ENCODE results near the gene PTH1R. TPM values are rescaled to one million over a fixed set of nuclear protein-coding genes. Genes with fewer than 3 reads are reported as not detected.

PTH1R gene
- polyA plus RNA-seq, 4 donors = 0.67 to 45.8 (median 3.5) TPM

DNA sequence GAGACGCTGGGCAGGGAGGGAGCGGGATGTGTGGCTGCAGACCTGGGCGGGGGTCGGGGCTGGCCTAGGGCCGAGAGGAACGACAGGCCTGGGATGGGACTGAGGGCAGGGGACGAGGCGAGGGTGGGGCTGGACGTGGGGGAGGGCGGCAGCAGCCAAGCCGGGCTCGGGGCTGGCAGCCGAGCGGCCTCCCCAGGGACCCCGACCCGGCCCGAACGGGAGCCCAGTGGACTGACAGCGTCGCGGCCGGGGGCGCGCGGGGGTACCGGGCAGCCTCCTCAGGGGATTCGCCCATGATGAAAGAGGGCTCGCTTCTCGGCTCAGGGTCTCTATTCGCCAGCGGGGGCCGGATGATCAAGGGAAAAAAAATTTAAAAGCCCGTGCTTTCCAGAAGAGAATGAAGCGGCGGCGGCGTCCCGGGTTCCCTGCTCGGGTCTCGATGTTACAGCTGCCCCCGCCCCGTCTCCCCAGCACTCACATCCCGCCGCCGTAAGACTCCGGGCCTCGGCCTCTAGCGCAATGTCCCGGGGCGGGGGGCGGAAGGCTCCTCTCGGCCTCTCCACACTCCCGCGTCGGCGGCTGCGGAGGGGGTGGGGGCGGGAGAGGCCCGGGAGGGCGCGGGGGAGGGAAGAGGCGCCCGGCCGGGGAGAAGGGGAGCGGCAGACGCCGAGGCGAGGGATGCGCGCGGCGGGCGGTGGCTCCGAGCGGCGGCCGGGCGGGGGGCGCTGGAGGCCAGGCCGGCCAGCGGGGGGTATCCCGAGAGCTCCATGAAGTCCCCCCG is 4.3 kb downstream of the PTH1R start:
- Histone ChIP-seq H3K36me3 (ENCODE audit: control insufficient read depth in 3 of 3, insufficient read depth in 2 of 3, low read depth in 1 of 3, low read length in 3 of 3) (peaks cover 0 to 7% (median 0%) of the 10 kb centered on the region in 3 donors), H3K27ac (ENCODE audit: low read depth in 1 of 3, low read length in 2 of 3) (peak overlapping the region in 2 of 3 donors; percentile 15 to 57), H3K4me1 (ENCODE audit: control insufficient read depth in 3 of 3, insufficient read depth in 2 of 3, low read depth in 1 of 3, low read length in 2 of 3) (peaks cover 0 to 41% (median 0%) of the 10 kb centered on the region in 3 donors), H3K27me3 (ENCODE audit: control insufficient read depth in 3 of 3, insufficient read depth in 3 of 3, low read length in 3 of 3) (peaks cover 3 to 44% (median 10%) of the 10 kb centered on the region in 3 donors), H3K4me3 (ENCODE audit: low read depth in 1 of 3, low read length in 3 of 3) (peak overlapping the region in 2 of 3 donors; percentile 34 to 50), H3K9me3 (ENCODE audit: control insufficient read depth in 2 of 2, insufficient read depth in 1 of 2, low read depth in 1 of 2, low read length in 1 of 2) (no peaks in the 10 kb centered on the region)
- FAIRE-seq (no peak), DNase-seq (peak in 1 of 2 donors; percentile 55)
- WGBS, 3 donors = 2 to 7% (median 4%) methylated on average over 30 to 83 of the region's 83 CpGs

DNA sequence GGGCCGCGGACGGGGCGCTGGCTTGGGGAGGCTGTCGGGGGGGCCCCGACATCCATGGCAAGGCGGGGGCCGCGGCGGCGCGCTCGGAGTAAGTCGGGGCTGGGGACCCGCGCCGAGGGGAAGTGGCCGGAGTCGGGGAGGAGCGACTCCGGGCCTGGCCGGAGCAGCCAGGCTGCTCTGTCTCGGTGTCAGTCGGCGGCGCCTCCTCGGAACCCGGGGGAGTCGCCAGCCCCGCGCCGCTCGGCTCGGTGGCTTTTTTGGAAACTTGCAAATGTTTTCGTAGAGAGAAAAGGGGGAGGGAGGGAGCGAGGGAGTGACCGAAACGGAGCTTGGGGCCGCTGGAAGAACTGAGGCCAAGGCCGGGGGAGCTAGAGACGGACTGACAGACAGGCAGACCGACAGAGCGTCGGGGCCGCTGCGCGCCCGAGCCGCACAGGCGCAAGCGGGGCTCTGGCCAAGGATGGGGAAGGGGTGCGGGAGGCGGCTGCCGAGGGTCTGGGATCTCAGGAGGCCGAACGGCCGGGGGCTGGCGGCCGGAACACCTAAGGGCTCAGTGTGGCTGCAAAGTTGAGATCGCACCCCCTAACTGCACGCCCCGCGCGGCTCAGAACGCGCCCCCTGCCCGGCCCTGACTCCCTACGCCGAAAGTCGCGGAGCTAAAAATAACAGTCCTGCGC is 5.0 kb downstream of the PTH1R start:
- DNase-seq = peak in 1 of 2 donors; percentile 57
- Histone ChIP-seq H3K4me3 (ENCODE audit: low read depth in 1 of 3, low read length in 3 of 3) (peak overlapping the region; percentile 31 to 50 (median 34)), H3K4me1 (ENCODE audit: control insufficient read depth in 3 of 3, insufficient read depth in 2 of 3, low read depth in 1 of 3, low read length in 2 of 3) (peaks cover 0 to 34% (median 0%) of the 10 kb centered on the region in 3 donors), H3K9me3 (ENCODE audit: control insufficient read depth in 2 of 2, insufficient read depth in 1 of 2, low read depth in 1 of 2, low read length in 1 of 2) (no peaks in the 10 kb centered on the region), H3K36me3 (ENCODE audit: control insufficient read depth in 3 of 3, insufficient read depth in 2 of 3, low read depth in 1 of 3, low read length in 3 of 3) (peaks cover 0 to 7% (median 0%) of the 10 kb centered on the region in 3 donors), H3K27me3 (ENCODE audit: control insufficient read depth in 3 of 3, insufficient read depth in 3 of 3, low read length in 3 of 3) (peaks cover 3 to 44% (median 10%) of the 10 kb centered on the region in 3 donors), H3K27ac (ENCODE audit: low read depth in 1 of 3, low read length in 2 of 3) (peak overlapping the region in 2 of 3 donors; percentile 15 to 67)
- WGBS, 3 donors = 0 to 2% (median 1%) methylated on average over 48 to 72 of the region's 72 CpGs
- no peak for FAIRE-seq

- Histone ChIP-seq H3K36me3 (ENCODE audit: control insufficient read depth in 3 of 3, insufficient read depth in 2 of 3, low read depth in 1 of 3, low read length in 3 of 3) (peaks cover 0 to 7% (median 0%) of the 10 kb centered on the region in 3 donors), H3K4me1 (ENCODE audit: control insufficient read depth in 3 of 3, insufficient read depth in 2 of 3, low read depth in 1 of 3, low read length in 2 of 3) (peaks cover 0 to 27% (median 0%) of the 10 kb centered on the region in 3 donors), H3K27me3 (ENCODE audit: control insufficient read depth in 3 of 3, insufficient read depth in 3 of 3, low read length in 3 of 3) (peaks cover 3 to 44% (median 10%) of the 10 kb centered on the region in 3 donors), H3K27ac (ENCODE audit: low read depth in 1 of 3, low read length in 2 of 3) (peak overlapping the region in 1 of 3 donors; percentile 67), H3K4me3 (ENCODE audit: low read depth in 1 of 3, low read length in 3 of 3) (peak overlapping the region in 2 of 3 donors; percentile 34 to 50), H3K9me3 (ENCODE audit: control insufficient read depth in 2 of 2, insufficient read depth in 1 of 2, low read depth in 1 of 2, low read length in 1 of 2) (no peaks in the 10 kb centered on the region)
- peak in 1 of 2 donors; percentile 67 for DNase-seq
- no peak for FAIRE-seq
- WGBS, 3 donors = 2 to 9% (median 3%) methylated on average over 18 to 77 of the region's 78 CpGs
Observed at GRCh38 chr3:46883054-46883829, 5.7 kb downstream of the PTH1R start.

- Histone ChIP-seq H3K4me1 (ENCODE audit: control insufficient read depth in 3 of 3, insufficient read depth in 2 of 3, low read depth in 1 of 3, low read length in 2 of 3) (peaks cover 0 to 21% (median 0%) of the 10 kb centered on the region in 3 donors), H3K9me3 (ENCODE audit: control insufficient read depth in 2 of 2, insufficient read depth in 1 of 2, low read depth in 1 of 2, low read length in 1 of 2) (no peaks in the 10 kb centered on the region), H3K27ac (ENCODE audit: low read depth in 1 of 3, low read length in 2 of 3) (no peak overlapping the region), H3K4me3 (ENCODE audit: low read depth in 1 of 3, low read length in 3 of 3) (peak overlapping the region in 2 of 3 donors; percentile 27 to 34), H3K36me3 (ENCODE audit: control insufficient read depth in 3 of 3, insufficient read depth in 2 of 3, low read depth in 1 of 3, low read length in 3 of 3) (peaks cover 0 to 7% (median 0%) of the 10 kb centered on the region in 3 donors), H3K27me3 (ENCODE audit: control insufficient read depth in 3 of 3, insufficient read depth in 3 of 3, low read length in 3 of 3) (peaks cover 3 to 44% (median 10%) of the 10 kb centered on the region in 3 donors)
- 38 to 61% (median 55%) methylated on average over 4 of the region's 4 CpGs for WGBS, 3 donors
- FAIRE-seq (no peak), DNase-seq (no peak)
Observed at GRCh38 chr3:46883830-46884185, 6.3 kb downstream of the PTH1R start.

DNA sequence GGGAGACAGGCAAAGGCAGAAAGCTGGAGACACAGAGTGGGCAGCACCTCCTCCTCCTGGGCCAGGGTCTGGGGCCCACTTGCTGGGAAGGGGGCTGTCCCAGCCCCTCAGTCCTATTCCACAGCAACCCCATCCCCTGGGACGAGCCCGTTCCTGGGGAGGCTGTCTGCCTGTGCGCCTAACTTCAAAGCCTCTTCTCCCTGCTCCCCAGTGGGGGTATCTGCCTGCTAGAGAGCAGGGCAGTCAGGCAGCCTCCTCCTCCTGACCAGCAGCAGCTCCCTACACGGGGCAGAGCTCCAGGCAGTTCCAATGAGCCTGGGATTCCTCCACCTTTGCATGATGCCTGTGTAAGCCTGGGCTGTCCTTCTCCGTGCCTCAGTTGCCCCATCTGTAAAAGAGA is 6.9 kb downstream of the PTH1R start:
- no peak overlapping the region for H3K27ac ChIP-seq (ENCODE audit: low read depth in 1 of 3, low read length in 2 of 3)
- DNase-seq (no peak), FAIRE-seq (no peak)
- no peak overlapping the region for H3K4me3 ChIP-seq (ENCODE audit: low read depth in 1 of 3, low read length in 3 of 3)
- H3K9me3 ChIP-seq (ENCODE audit: control insufficient read depth in 2 of 2, insufficient read depth in 1 of 2, low read depth in 1 of 2, low read length in 1 of 2) = no peaks in the 10 kb centered on the region
- WGBS, 3 donors = 55 to 64% (median 55%) methylated on average over 5 of the region's 5 CpGs
- peaks cover 3 to 50% (median 10%) of the 10 kb centered on the region in 3 donors for H3K27me3 ChIP-seq (ENCODE audit: control insufficient read depth in 3 of 3, insufficient read depth in 3 of 3, low read length in 3 of 3)
- H3K36me3 ChIP-seq (ENCODE audit: control insufficient read depth in 3 of 3, insufficient read depth in 2 of 3, low read depth in 1 of 3, low read length in 3 of 3) = peaks cover 0 to 7% (median 0%) of the 10 kb centered on the region in 3 donors
- H3K4me1 ChIP-seq (ENCODE audit: control insufficient read depth in 3 of 3, insufficient read depth in 2 of 3, low read depth in 1 of 3, low read length in 2 of 3) = peaks cover 0 to 15% (median 0%) of the 10 kb centered on the region in 3 donors

DNA sequence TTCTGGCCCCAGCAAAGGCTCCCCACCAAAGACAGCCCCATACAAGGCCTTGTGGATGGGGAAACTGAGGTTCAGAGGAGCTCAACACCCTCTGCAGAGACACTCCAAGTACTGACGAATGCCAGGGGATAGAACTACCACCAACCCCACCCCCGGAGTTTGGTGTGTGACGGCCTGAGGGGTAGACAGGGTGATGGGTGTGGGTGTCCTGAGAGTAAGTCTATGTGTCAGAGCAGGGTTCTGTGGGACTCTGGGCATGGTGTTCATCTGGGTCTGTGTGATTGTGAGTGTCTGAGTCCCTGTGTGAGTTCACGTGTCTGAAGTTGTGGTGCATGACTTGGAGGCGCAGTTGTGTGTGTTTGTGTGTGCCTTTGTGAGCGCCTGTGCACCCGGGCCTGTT is 7.4 kb downstream of the PTH1R start:
- Histone ChIP-seq H3K27ac (ENCODE audit: low read depth in 1 of 3, low read length in 2 of 3) (no peak overlapping the region), H3K27me3 (ENCODE audit: control insufficient read depth in 3 of 3, insufficient read depth in 3 of 3, low read length in 3 of 3) (peaks cover 3 to 55% (median 10%) of the 10 kb centered on the region in 3 donors), H3K9me3 (ENCODE audit: control insufficient read depth in 2 of 2, insufficient read depth in 1 of 2, low read depth in 1 of 2, low read length in 1 of 2) (no peaks in the 10 kb centered on the region), H3K4me3 (ENCODE audit: low read depth in 1 of 3, low read length in 3 of 3) (no peak overlapping the region), H3K4me1 (ENCODE audit: control insufficient read depth in 3 of 3, insufficient read depth in 2 of 3, low read depth in 1 of 3, low read length in 2 of 3) (peaks cover 0 to 20% (median 0%) of the 10 kb centered on the region in 3 donors), H3K36me3 (ENCODE audit: control insufficient read depth in 3 of 3, insufficient read depth in 2 of 3, low read depth in 1 of 3, low read length in 3 of 3) (peaks cover 0 to 7% (median 0%) of the 10 kb centered on the region in 3 donors)
- 82 to 87% (median 82%) methylated on average over 7 of the region's 7 CpGs for WGBS, 3 donors
- no peak for DNase-seq
- no peak for FAIRE-seq

- no peak for FAIRE-seq
- H3K9me3 ChIP-seq (ENCODE audit: control insufficient read depth in 2 of 2, insufficient read depth in 1 of 2, low read depth in 1 of 2, low read length in 1 of 2) = no peaks in the 10 kb centered on the region
- peaks cover 0 to 7% (median 0%) of the 10 kb centered on the region in 3 donors for H3K36me3 ChIP-seq (ENCODE audit: control insufficient read depth in 3 of 3, insufficient read depth in 2 of 3, low read depth in 1 of 3, low read length in 3 of 3)
- H3K27ac ChIP-seq (ENCODE audit: low read depth in 1 of 3, low read length in 2 of 3) = no peak overlapping the region
- no peak overlapping the region for H3K4me3 ChIP-seq (ENCODE audit: low read depth in 1 of 3, low read length in 3 of 3)
- H3K4me1 ChIP-seq (ENCODE audit: control insufficient read depth in 3 of 3, insufficient read depth in 2 of 3, low read depth in 1 of 3, low read length in 2 of 3) = peaks cover 0 to 22% (median 0%) of the 10 kb centered on the region in 3 donors
- H3K27me3 ChIP-seq (ENCODE audit: control insufficient read depth in 3 of 3, insufficient read depth in 3 of 3, low read length in 3 of 3) = peaks cover 3 to 51% (median 10%) of the 10 kb centered on the region in 3 donors
- WGBS, 3 donors = 87 to 93% (median 87%) methylated on average over 3 of the region's 3 CpGs
- no peak for DNase-seq
Observed at GRCh38 chr3:46885612-46886011, 8.1 kb downstream of the PTH1R start.

Data from small intestine (tissue), 7 donors.